Femur (tissue), 1 donor: ENCODE results near the gene GBF1.
A peak's percentile ranks its signal among the peaks of the same experiment; 100 is the strongest.
"Not testable (repeated sequence)": the region's sequence is repeated elsewhere in the genome, so short reads cannot be mapped to it uniquely, and the experiment has no call there.

Source experiments
- DNase-seq: peaks from one replicate; pipeline ENCODE4 v3.0.0-alpha.2; 2017

The GBF1 gene

DNA sequence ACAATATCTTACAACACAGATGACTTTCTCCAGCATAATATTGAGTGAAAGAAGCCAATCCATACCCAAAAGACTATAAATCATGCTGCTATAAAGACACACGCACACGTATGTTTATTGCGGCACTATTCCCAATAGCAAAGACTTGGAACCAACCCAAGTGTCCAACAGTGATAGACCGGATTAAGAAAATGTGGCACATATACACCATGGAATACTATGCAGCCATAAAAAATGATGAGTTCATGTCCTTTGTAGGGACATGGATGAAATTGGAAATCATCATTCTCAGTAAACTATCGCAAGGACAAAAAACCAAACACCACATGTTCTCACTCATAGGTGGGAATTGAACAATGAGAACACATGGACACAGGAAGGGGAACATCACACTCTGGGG, 63.0 kb downstream of the GBF1 start:
- DNase-seq, result not testable (repeated sequence)

DNA sequence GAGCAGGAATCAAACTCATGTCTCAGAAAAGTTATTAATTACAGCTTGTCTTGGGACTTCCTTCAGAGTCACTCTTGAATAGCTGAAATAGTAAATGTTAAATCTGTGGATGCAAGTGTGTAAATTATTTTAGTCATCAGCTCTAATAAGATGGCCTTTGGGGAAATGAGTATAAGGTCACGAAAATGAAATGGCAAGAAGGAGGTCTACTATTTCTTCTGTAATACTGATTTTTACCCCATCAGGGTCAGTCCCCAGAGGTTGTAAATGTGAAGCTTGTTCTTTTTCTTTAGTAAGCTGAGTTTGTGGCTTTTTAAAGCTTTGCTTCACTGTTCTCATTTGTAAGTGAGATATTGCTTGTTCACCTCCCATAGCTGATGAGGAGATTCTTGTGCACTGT, 63.9 kb downstream of the GBF1 start:
- DNase-seq, result no peak

DNA sequence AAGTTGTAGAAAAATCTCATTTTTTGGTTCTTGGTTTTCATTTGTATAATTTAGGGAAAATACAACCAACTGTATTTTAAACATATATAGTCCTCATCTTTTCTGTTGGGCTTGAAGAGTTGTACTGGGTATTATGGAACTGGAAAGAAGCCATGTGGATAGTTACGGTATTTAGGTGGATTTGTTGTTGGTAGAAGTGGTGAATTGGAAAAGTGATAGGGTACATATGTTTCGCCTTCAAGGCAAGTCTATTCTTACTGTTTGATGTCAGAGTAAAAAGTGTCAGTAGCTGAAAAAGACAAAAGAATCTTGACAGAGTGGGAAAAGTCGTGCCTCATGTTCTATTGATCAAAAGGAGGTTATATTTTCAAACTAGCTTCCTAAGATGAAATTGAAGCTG, 64.6 kb downstream of the GBF1 start:
- no peak for DNase-seq

DNA sequence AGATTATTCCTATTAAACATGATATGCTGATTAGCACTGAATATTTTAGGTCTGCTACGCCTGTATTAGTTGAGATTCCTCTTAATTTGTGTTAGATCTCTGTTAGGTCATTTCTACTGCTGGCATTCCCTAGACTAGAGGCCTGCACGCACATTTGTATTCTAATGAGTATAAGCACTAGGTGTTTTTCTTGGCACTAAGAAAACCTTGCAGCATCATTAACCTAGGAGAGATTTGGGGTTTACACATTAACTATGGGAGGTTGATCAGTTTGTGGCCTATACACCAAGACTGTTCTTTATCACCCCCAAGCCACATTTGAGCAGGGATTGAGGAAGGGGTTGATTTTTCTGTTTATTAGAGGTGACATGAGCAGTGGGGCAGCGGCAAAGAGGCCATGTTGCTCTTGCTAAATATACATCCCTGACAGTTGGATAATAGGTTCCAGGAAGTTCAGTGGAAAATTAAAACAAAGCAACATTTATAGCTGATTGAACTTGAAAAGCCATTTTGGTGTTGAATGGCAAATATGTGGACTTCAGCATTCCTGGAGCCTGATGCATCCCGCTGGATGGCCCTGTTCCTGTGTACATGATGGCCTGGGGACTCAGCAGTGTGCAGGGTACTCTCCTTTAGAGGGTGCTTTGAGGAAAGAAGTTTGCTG, 65.2 kb downstream of the GBF1 start:
- no peak for DNase-seq

DNA sequence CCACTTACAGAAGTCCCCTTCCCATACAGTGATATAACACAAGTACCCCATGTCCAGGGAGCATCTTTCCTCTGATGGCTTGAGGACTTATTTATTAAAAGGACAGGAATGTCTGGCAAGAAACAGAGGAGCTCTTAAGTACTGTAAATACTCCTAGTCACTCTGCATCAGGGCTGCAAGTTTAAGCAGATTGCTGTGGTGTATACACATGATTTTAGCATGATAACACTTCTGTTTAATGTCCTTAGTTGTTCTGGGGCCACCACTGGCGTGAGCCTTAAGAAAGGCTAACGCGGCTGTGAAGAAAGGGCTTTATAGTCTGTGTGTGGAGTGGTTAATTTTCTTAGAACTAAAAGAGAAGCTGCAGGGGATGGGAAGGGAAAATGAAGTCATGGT, 65.7 kb downstream of the GBF1 start:
- no peak for DNase-seq

DNA sequence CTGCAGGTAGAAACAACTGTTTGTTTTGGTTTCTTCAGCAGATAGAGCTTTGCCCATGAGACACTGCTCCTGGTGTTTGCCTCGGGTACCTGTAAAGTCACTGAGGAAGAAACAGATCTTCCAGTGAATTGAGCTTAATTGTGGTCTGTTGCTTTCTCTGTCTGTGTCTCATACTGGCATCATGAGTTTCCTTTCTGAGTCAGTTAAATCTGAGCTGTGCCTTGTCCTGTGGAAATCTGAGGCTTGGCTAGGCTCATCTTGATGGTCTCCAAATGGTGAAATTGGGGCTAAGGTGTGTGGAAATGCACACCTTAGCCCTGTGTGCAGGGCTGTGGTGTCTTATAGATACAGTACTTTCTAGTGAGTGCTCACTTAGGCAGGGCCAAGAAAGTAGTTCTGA, 67.4 kb downstream of the GBF1 start:
- DNase-seq, result no peak

DNA sequence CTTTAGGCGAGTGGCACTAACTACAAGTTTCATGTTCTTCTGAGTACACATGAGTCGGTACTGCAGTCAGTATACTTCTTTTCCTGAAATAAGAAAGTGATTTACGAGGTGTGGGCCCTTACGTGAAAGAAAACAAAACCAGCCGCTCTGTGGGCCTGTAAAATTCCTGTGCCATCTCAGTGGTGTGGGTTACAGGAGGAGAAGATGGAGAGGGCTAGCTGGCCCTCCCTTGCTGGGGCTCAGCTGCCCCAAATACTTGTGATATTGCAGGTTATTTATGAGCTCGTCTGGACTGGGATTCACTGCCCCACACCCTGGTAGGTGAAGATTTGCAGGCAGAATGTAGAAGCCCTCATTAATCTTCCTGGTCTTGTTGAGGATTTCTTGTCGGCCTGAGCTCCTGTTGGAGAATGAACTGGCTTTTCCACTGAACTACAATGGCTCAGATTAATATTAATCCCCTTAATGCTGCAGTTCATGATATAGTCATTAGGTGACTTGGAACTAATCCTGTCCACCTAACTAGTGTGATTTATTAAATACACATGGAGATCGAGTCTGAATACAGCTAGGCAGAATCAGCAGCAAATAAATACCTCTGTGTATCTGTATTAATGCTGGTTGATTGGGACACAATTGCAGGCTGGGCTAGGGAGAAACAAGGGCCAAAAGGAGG, 68.0 kb downstream of the GBF1 start:
- no peak for DNase-seq

DNA sequence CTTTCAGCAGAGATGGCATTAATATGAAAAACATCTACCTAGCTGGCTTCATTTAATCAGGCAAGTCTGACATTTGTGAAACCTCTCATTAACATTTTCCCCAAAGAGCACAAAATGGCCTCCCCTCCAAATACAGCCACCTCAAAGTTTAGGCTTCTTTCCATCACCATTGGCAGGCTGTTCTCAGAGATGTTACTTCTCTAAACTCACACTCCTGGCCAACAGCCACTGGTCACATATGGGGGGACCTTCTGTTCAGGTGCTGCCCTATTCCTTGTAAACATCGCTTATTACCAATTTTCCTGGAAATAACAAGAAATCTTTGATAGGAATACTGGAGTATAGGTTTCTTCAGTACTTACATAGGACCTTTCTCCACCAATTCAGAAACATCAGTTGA, 69.5 kb downstream of the GBF1 start:
- DNase-seq, result no peak

DNA sequence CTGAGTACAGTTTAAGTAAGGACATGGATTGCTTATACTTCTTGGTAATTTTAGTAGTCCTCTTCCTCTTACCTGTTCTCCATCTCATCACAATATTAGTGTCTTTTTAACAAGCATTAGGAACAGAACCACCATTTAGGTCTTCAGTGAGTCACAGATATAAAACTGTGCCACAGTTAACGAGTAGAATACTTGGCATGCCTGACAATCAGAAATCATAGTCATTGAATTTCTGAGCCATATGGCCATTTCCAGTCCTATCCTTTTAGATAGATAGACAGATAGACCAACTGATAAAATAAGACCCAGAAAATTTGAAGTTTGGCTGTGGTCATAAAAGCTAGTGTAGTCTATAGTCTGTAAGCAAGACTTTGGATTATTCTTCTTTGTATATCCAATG, 71.1 kb downstream of the GBF1 start:
- DNase-seq, result no peak

DNA sequence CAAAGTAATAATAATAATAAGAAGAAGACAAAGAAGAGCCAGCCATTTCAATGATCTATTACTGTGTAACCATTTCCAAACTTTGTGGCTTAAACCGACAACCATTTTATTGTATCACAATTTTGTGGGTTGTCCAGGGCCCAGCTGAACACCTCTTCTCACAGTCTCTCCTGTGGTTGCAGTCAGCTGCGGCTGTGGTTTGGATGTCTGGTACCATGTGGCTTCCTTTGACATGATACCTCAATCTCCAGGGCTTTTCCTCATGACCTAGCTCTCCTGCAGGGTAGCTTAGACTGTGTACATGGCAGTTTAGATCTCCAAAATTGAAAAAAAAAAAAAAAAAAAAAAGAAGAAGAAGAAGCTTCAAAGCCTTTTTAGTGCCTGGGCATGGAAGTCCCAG, 77.6 kb downstream of the GBF1 start:
- no peak for DNase-seq

DNA sequence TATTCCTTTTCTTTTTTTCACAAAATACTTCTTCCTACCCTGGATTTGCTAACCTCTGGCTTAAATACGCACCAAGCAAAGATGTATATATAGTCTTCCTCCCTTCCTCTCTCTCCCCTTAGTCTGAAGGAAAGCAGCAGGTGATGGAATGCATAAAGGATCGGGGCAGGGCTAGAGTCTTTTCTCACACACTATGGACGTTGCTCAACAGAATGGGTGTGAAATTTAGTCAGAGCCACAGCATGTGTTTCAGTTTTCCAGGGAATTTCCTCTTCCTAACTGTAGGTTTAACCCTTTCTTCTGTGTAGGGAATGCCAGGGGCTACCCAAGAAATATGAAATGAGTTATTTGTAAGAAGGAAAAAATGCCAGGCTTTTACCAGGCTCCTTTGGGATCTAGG, 78.7 kb downstream of the GBF1 start:
- no peak for DNase-seq

DNA sequence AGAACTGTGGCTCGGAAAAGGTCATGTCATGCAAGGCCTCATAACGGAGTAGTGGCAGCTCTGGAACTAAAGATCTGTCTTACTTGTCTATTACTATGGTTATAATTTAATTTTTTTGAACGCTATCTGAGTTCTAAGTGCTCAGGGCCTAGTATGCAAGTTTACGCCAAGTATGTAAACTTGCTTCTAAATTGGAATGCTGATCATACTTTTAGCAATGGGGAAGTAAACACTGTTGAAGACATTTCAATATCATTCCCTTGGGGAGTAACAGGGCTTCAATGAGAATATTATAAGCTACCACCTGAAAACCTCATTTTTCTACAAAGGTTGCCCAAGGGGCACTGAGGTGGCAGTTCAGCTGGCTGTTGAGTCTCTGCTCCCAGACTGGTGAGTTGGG, 80.7 kb downstream of the GBF1 start:
- no peak for DNase-seq

DNA sequence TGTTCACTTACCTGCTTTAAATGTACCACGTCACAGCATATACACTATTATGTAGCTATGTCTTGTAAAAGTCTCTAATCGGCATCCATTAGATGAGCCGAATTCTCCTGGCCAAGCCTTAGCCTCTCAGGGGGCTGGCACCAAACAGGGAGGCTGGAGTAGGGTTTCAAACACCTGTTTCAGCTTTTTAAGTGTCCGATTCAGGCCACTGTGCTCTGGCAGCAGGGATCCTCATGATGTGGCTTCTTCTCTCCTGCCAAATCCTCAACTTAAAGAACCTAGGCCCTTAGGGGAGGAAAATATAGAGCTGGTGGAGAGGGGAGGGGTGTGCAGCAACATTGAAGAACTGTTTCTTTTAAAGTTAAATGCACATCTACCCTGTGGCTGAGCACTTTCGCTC, 81.7 kb downstream of the GBF1 start:
- peak; percentile 66 for DNase-seq

DNA sequence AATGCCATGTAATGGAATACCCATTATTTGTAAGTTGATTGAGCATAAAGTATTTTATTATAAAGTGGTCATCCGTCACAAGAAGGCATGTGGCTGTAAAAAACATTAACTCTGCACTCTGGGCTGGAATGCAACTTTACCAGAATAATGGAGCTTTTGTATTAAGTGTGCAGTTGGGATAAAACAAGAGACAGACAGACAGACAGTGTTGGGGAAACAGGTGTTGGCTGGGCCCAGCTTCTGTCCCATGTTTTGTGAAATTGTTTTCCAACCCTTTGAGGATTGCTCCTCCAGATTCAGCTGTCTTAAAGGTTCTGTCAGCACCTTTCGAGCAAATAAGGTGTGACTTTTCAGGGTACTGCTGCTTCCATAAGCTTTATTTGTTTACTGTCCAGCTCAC, 82.3 kb downstream of the GBF1 start:
- no peak for DNase-seq

DNA sequence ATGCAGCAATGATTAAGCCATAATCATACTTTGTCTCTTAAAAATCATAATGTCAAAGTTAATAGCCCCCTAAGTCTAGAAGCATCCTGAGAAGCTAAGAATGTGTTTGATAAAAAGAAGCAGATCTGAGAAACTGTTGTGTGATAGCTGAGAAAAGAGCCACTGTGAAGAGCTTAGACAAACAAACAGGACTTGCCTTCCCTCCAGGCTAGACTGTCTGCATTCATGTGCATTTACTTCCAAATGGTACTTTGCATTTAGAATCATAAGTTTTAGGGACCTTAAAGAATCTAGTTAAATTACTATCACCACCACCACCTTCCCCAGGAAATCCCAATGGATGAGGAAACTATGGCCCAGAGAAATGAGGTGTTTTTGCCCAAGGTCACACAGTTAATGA, 87.4 kb downstream of the GBF1 start:
- DNase-seq, result no peak

DNA sequence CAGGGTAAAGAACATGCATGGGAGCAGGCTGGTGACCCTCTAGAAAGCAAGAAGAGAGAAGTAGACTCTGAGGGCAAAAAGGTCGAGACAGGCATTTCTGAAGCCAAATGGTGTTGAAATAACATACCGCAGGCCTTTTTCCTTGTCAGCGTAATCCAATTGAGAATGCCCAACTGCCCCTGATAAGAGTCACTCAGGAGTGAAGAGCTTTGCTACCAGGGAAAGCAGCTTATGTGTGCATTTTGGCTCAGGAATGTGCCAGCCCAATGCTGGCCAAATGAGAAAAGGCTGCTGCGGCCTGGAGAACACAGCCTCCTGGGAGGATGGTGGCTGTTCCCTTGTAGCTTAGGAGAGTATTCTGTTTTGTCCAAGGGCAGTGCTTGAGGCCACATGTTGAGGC, 88.8 kb downstream of the GBF1 start:
- DNase-seq, result no peak

DNA sequence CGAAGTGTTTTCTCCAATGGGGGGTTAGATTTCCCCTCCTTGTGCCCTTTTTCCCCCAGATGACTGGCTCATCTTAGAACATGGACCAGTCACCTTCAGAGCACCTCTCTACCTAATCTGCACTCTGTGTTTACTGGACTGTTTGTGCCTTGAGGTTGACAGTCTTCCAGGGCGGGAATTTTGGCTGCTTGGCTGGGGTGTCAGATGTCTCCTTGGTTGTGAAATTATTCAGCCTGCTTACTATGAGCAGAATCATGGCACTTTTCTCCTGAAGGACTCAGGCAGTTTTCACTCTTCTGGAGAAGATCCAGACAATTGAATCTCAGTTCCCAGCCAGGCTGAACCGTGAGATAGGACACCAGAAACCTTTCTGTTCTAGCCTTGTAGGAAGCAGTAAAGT, 89.9 kb downstream of the GBF1 start:
- no peak for DNase-seq

DNA sequence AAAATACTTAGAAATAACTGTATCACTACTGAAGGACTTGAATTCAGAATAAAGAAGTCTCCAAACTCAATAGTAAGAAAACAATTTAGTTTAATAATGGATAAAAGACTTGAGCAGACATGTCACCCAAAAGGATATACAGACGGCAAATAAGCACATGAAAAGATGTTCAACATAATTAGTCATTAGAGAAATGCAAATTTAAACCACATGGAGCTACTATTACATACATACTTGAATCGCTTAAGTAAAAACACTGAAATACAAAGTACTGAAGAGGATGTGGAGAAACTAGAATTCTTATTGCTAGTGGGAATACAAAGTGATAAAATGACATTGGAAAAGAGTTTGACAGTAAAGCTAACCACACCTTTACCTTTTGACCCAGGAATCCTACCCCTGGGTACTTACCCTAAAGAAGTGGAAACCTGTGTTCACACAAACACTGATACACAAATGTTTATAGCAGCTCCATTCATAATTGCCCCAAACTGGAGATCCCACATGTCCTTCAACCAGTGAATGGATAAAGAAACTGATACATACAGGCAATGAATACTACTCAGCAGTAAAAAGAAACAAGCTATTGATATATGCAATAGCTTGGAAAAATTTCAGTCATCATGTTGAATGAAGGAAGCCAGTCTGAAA, 95.8 kb downstream of the GBF1 start:
- DNase-seq, result no peak

DNA sequence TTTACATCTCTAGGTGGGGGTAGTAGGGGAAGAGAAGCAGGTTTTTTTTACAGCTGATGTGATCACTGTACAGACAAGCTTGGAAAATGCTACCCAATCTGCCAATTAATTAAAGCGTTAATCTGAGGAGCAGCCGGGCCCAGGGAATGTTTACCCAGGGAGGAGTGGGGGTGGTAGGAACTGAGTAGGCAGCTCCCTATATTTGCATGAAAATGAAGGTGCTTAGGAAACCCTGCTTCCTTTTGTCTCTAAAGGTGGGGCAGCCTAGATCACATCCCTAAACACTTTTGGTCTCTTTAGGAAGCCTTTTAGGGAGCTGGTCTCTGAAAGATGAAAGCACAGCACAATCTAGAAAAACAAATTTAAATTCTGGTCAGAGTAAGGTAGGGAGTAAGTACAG, 97.1 kb downstream of the GBF1 start:
- no peak for DNase-seq

DNA sequence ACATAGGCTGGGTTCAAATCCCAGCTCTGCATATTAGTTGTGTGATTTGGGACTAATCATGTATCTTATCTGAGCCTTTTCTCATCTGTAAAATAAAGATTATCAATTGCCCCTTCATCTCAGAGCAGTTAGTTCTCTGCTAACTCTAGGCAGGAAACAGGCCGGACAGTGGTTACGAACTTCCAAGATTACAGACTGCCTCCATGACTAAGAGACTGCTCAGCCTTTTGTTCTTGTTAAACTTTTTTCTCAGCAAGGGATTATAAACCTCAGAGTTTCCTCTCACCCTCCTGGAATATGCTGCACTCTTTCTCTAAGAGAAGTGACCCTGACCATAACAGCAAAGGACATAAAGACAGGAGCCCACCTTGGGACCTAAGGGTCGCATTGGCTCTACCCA, 97.6 kb downstream of the GBF1 start:
- no peak for DNase-seq

DNA sequence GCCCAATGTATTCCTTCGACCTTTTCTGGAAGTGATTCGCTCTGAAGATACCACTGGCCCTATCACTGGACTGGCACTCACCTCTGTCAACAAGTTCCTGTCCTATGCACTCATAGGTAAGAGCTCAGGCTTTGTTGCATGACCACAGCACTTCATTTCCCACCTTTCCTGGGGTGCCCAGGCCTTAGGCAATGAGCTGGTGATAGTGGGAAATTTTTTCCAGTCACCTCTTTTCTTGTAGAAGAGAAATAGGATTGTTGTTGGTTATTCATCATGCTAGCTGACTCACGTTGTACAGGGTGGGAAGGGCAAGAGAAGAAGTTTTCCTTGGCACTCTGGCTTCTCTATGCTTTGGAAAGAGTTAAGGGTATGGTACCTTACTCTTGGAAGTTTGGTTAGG, 98.7 kb downstream of the GBF1 start:
- DNase-seq, result no peak

DNA sequence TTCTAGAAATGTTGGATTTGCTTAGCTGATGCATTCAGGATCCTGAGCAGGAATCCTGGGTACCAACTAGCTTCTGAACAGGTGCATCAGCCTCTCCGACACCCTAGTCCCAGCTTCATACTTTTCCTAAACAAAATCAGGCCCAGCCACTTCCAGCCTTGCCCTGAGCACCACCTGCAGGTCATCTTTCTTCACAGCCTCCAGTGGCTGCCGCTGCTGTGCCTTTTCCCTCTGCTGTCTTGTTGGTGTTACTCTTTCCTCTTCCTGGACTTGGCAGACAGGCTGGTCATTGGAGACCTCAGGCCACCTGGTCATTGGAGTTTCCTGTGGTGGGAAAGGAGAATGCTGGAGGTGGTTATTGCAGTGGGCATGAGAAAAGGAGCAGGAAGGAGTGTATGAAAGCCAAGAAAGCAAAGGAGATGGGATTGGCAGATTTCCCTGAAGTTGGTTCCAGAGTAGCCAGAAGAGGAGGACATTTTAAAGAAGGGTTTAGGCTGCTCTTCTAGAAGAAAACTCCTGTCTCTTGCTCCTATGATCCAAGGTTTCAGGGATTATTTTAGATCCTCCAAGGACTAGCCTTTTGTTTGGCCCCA, 102.0 kb downstream of the GBF1 start:
- peak; percentile 69 for DNase-seq

DNA sequence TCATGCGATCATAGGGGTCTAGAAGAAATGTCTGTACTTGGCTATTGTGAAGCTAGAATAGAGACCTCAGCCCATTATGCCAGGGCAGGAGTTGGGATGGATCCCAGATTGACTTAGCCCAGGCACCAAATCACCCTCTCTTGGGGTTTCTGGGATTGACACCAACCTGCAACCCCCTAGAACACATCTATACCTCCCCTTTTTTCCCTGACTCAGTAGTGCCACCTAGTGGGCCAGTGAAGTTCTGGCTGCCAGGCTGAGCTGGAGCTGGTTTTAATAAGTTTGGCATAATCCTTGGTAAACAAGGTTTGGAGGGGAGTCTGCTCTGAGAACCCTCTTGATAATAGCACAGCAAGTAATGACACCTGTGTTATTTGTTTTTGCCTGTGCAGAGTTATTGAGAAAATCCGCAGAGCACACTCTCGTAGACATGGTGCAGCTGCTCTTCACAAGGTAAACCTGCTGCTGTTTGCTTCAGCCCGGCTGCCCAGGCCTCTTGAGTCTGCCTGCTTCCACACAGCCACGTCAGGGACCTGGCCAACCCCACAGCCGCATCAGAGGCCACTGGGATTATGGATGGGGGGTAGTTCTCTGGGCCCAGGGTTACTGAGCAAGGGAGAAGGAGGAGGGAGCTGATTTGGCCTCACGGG, 106.9 kb downstream of the GBF1 start:
- DNase-seq, result peak; percentile 65

DNA sequence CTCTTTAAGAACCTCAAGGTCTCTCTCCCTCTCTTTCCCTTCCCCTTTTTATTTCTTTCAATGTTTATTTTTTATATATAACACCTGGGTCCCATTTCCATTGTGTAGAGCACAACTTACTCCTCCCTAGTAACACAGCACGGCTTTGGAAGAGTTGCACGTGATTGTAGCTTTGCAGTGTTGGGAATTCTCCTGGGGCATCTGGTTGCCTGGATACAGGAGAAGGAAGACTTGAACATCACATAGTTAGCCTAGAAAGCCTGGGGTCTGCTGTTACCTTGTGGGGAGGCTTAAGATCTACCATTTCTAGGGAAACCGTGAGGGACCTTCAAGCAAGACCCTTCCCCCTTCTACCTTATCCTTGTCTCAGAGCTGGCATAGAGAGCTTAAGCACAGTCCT, 109.1 kb downstream of the GBF1 start:
- no peak for DNase-seq
